SH-SY5Y (cell line): ENCODE measurements around the gene SLC13A1.

Experiments
- GATA2 ChIP-seq: IDR thresholded peaks from 2 replicates; pipeline ENCODE4 v1.6.1; 2011; ENCODE audit warnings: mild to moderate bottlenecking, low read depth, low read length
- GATA3 ChIP-seq: IDR thresholded peaks from 2 replicates; pipeline ENCODE4 v1.6.1; 2011; ENCODE audit warnings: low read depth, mild to moderate bottlenecking, low read length, moderate library complexity

Gene SLC13A1

GRCh38 chr7:123169065-123169464, 30.7 kb downstream of the SLC13A1 start:
- TF ChIP-seq GATA3 (no peak), GATA2 (no peak)

GRCh38 chr7:123157606-123158005, 42.2 kb downstream of the SLC13A1 start:
- no peak for TF ChIP-seq GATA2
- TF ChIP-seq GATA3, result no peak

- TF ChIP-seq GATA3 (no peak), GATA2 (no peak)
These were observed 44.2 kb downstream of the SLC13A1 start for GRCh38 chr7:123155571-123155970.

GRCh38 chr7:123154231-123154860, 45.4 kb downstream of the SLC13A1 start:
- TF ChIP-seq GATA3 (no peak), GATA2 (no peak)

- TF ChIP-seq GATA3 (no peak), GATA2 (no peak)
These were observed 48.3 kb downstream of the SLC13A1 start for GRCh38 chr7:123151443-123151842.

- TF ChIP-seq GATA3 (no peak), GATA2 (no peak)
These were observed 51.0 kb downstream of the SLC13A1 start for GRCh38 chr7:123148813-123149212.

- TF ChIP-seq GATA2 (no peak), GATA3 (no peak)
These were observed 56.3 kb downstream of the SLC13A1 start for GRCh38 chr7:123143252-123144006.

GRCh38 chr7:123140561-123140960, 59.2 kb downstream of the SLC13A1 start:
- no peak for TF ChIP-seq GATA2
- no peak for TF ChIP-seq GATA3

- peak; percentile 67; the same call in 1 of the 2 replicates for TF ChIP-seq GATA3
- TF ChIP-seq GATA2, result peak; percentile 69
These were observed 63.8 kb downstream of the SLC13A1 start for GRCh38 chr7:123135960-123136359.

- TF ChIP-seq GATA2, result no peak
- TF ChIP-seq GATA3, result no peak
These were observed 65.8 kb downstream of the SLC13A1 start for GRCh38 chr7:123133924-123134323.

- TF ChIP-seq GATA3 (no peak), GATA2 (peak; percentile 28; the same call in 1 of the 2 replicates)
These were observed 67.8 kb downstream of the SLC13A1 start for GRCh38 chr7:123131961-123132360.

- no peak for TF ChIP-seq GATA3
- no peak for TF ChIP-seq GATA2
These were observed 68.2 kb downstream of the SLC13A1 start for GRCh38 chr7:123131556-123131955.

- no peak for TF ChIP-seq GATA3
These were observed 68.6 kb downstream of the SLC13A1 start for GRCh38 chr7:123131140-123131539.

- TF ChIP-seq GATA2 (no peak), GATA3 (no peak)
These were observed 73.1 kb downstream of the SLC13A1 start for GRCh38 chr7:123126691-123127090.

- no peak for TF ChIP-seq GATA2
- TF ChIP-seq GATA3, result no peak
These were observed 73.6 kb downstream of the SLC13A1 start for GRCh38 chr7:123126171-123126570.

- no peak for TF ChIP-seq GATA3
- TF ChIP-seq GATA2, result no peak
These were observed 74.5 kb downstream of the SLC13A1 start for GRCh38 chr7:123125231-123125630.

GRCh38 chr7:123122916-123123315, 76.9 kb downstream of the SLC13A1 start:
- no peak for TF ChIP-seq GATA2
- no peak for TF ChIP-seq GATA3

GRCh38 chr7:123120286-123120685, 79.5 kb downstream of the SLC13A1 start:
- no peak for TF ChIP-seq GATA2
- no peak for TF ChIP-seq GATA3
